Neutrophil (primary cell): ENCODE results near the gene BLCAP.
A peak's percentile ranks its signal among the peaks of the same experiment; 100 is the strongest.

Source experiments
- H3K27ac ChIP-seq: fragments of 200-600 bp; sonication (generic); 2 replicates; pipeline ENCODE4 v1.5.1; 2016; ENCODE audit warnings: mild to moderate bottlenecking, moderate library complexity
- H3K27me3 ChIP-seq: fragments of 200-600 bp; sonication (generic); 2 replicates; pipeline ENCODE4 v1.6.0; 2016; ENCODE audit warnings: mild to moderate bottlenecking
- H3K36me3 ChIP-seq: fragments of 200-600 bp; sonication (generic); 2 replicates; pipeline ENCODE4 v1.5.1; 2017
- H3K4me1 ChIP-seq, 2 experiments: fragments of 200-600 bp in 1 of 2; sonication (generic) in 1 of 2; 1 replicate in 1 of 2; 2 replicates in 1 of 2; pipeline versions ENCODE4 v1.5.1 to v1.6.1; 2013 to 2016; ENCODE audit warnings: low read depth in 1 of 2, low read length in 1 of 2, mild to moderate bottlenecking in 1 of 2, moderate library complexity in 1 of 2; ENCODE audit not compliant: control insufficient read depth in 1 of 2, insufficient read depth in 1 of 2
- H3K4me3 ChIP-seq, 2 experiments: fragments of 200-600 bp in 1 of 2; sonication (generic) in 1 of 2; 1 replicate in 1 of 2; 2 replicates in 1 of 2; pipeline ENCODE4 v1.5.1; 2013 to 2016; ENCODE audit warnings: low read depth in 1 of 2, low read length in 1 of 2, mild to moderate bottlenecking in 1 of 2, moderate library complexity in 1 of 2
- H3K9me3 ChIP-seq: fragments of 200-600 bp; sonication (generic); 2 replicates; pipeline ENCODE4 v1.5.1; 2016
- TF ChIP-seq, protein P1 (sequence below): fragments of 200-600 bp; sonication (generic); IDR thresholded peaks from 2 replicates; pipeline ENCODE4 v1.5.1; 2016; ENCODE audit warnings: antibody characterized with exemption

BLCAP gene

GRCh38 chr20:37531856-37532255, 4.2 kb upstream of the BLCAP start:
- no peaks in the 10 kb centered on the region for H3K9me3 ChIP-seq
- H3K27ac ChIP-seq = no peak overlapping the region
- H3K4me1 ChIP-seq = peaks cover 9 to 12% of the 10 kb centered on the region in 2 experiments
- no peak overlapping the region for H3K4me3 ChIP-seq
- TF ChIP-seq, protein P1, sequence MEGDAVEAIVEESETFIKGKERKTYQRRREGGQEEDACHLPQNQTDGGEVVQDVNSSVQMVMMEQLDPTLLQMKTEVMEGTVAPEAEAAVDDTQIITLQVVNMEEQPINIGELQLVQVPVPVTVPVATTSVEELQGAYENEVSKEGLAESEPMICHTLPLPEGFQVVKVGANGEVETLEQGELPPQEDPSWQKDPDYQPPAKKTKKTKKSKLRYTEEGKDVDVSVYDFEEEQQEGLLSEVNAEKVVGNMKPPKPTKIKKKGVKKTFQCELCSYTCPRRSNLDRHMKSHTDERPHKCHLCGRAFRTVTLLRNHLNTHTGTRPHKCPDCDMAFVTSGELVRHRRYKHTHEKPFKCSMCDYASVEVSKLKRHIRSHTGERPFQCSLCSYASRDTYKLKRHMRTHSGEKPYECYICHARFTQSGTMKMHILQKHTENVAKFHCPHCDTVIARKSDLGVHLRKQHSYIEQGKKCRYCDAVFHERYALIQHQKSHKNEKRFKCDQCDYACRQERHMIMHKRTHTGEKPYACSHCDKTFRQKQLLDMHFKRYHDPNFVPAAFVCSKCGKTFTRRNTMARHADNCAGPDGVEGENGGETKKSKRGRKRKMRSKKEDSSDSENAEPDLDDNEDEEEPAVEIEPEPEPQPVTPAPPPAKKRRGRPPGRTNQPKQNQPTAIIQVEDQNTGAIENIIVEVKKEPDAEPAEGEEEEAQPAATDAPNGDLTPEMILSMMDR = no peak
- peaks cover 6% of the 10 kb centered on the region for H3K27me3 ChIP-seq
- H3K36me3 ChIP-seq = no peaks in the 10 kb centered on the region

DNA sequence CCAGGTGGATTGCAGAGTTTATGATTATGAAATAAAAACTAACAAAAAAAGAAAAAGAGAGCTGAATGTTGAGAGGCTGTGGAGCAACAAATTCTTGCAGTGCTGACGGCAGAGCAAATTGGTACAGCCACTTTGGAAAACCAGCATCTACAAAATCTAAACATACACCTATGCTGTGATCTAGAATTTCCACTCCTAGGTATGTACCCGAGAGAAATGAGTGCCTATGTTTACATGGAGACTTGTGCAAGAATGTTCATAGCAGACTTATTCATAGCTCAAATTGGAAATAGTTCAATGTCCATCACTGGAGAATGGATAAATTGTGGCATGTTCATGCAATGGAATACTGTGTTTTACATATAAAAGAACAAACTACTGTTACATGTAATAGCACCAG, 3.0 kb upstream of the BLCAP start:
- H3K4me1 ChIP-seq = peaks cover 20 to 23% of the 10 kb centered on the region in 2 experiments
- no peak overlapping the region for H3K4me3 ChIP-seq
- H3K27ac ChIP-seq = no peak overlapping the region
- H3K36me3 ChIP-seq = no peaks in the 10 kb centered on the region
- TF ChIP-seq, protein P1 = no peak
- H3K9me3 ChIP-seq = no peaks in the 10 kb centered on the region
- peaks cover 6% of the 10 kb centered on the region for H3K27me3 ChIP-seq

- TF ChIP-seq, protein P1 = no peak
- no peak overlapping the region for H3K27ac ChIP-seq
Measured at GRCh38 chr20:37529968-37530600, 2.4 kb upstream of the BLCAP start.

GRCh38 chr20:37529214-37529967, 1.7 kb upstream of the BLCAP start:
- no peaks in the 10 kb centered on the region for H3K9me3 ChIP-seq

More at GRCh38 chr20:37529968-37530600, 2.4 kb upstream of the BLCAP start:
- no peaks in the 10 kb centered on the region for H3K36me3 ChIP-seq
- H3K4me3 ChIP-seq = no peak overlapping the region
- H3K4me1 ChIP-seq = peaks cover 21 to 26% of the 10 kb centered on the region in 2 experiments
- no peaks in the 10 kb centered on the region for H3K9me3 ChIP-seq
- H3K27me3 ChIP-seq = peaks cover 6% of the 10 kb centered on the region

DNA sequence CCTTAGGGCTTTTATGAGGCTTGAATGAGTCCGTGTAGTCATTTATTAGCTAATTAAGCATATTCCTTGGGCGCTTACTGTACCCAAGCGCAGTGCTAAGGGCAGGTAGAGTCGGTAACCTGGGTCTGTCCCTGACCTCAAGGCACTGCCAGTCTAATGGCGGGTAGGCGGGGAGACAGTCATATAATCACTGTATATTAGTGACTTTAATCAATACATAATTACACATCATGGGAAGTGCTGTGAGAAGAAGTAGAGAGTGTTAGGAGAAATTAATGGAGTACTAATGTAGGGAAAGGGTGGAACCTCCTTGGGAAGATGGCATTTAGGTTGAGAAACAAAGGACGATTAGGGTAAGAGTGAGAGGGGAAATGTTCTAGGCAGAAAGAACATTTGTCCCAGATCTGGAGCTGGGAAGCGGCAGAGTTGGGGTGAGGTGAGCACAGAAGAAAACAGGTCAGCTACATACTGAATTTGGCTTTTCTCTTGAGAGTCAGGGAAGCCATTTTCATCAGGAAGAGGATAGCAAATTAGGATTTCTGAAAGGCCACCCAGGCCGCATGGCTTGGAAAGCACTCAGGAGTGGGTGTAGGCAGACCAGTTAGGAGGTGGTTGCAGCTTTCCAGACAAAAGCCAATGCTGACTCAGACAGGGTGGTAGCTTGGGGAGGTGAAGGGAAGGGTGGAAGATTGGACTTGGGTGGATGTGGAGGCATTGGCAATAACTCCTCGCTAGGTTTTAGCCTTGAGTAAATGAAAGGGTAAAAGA, 954 bp upstream of the BLCAP start:
- H3K4me3 ChIP-seq = peak overlapping the region; percentile 91 to 98
- TF ChIP-seq, protein P1 = no peak
- H3K36me3 ChIP-seq = no peaks in the 10 kb centered on the region
- H3K27me3 ChIP-seq = peaks cover 6% of the 10 kb centered on the region
- H3K4me1 ChIP-seq = peaks cover 21 to 26% of the 10 kb centered on the region in 2 experiments
- no peaks in the 10 kb centered on the region for H3K9me3 ChIP-seq
- H3K27ac ChIP-seq = peak overlapping the region; percentile 90

More at GRCh38 chr20:37529214-37529967, 1.7 kb upstream of the BLCAP start:
- Histone ChIP-seq H3K4me1 (peaks cover 21 to 26% of the 10 kb centered on the region in 2 experiments), H3K27me3 (peaks cover 6% of the 10 kb centered on the region), H3K36me3 (no peaks in the 10 kb centered on the region), H3K27ac (no peak overlapping the region), H3K4me3 (no peak overlapping the region)
- TF ChIP-seq, protein P1 = no peak
